ENCODE data around the gene SETDB1.

The SETDB1 gene

DNA sequence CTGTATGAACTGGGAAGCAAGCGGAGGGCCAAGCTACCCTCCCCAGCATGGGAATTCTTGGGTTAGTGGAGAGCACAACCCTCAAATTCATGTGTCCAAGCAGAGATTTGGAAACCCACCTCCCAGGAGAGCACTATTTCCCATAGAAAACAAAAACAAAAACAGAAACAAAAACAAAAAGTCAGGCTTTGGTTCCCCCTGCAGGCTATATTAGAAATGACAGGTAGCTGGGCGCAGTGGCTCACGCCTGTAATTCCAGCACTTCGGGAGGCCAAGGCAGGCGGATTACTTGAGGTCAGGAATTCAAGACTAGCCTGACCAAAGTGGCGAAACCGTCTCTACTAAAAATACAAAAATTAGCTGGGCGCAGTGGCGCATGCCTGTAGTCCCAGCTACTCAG is 69.7 kb downstream of the SETDB1 start:
- no peak for DNase-seq (ENCODE audit: low read depth)
- no peak overlapping the region; the same call in none of the 2 replicates for H3K4me3 ChIP-seq (ENCODE audit: low read depth, low read length)
- TF ChIP-seq, protein P1, sequence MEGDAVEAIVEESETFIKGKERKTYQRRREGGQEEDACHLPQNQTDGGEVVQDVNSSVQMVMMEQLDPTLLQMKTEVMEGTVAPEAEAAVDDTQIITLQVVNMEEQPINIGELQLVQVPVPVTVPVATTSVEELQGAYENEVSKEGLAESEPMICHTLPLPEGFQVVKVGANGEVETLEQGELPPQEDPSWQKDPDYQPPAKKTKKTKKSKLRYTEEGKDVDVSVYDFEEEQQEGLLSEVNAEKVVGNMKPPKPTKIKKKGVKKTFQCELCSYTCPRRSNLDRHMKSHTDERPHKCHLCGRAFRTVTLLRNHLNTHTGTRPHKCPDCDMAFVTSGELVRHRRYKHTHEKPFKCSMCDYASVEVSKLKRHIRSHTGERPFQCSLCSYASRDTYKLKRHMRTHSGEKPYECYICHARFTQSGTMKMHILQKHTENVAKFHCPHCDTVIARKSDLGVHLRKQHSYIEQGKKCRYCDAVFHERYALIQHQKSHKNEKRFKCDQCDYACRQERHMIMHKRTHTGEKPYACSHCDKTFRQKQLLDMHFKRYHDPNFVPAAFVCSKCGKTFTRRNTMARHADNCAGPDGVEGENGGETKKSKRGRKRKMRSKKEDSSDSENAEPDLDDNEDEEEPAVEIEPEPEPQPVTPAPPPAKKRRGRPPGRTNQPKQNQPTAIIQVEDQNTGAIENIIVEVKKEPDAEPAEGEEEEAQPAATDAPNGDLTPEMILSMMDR (IDR thresholded peaks at IDR 0.05; ENCODE audit: low read depth, low read length, missing control alignments): peak; percentile 71

DNA sequence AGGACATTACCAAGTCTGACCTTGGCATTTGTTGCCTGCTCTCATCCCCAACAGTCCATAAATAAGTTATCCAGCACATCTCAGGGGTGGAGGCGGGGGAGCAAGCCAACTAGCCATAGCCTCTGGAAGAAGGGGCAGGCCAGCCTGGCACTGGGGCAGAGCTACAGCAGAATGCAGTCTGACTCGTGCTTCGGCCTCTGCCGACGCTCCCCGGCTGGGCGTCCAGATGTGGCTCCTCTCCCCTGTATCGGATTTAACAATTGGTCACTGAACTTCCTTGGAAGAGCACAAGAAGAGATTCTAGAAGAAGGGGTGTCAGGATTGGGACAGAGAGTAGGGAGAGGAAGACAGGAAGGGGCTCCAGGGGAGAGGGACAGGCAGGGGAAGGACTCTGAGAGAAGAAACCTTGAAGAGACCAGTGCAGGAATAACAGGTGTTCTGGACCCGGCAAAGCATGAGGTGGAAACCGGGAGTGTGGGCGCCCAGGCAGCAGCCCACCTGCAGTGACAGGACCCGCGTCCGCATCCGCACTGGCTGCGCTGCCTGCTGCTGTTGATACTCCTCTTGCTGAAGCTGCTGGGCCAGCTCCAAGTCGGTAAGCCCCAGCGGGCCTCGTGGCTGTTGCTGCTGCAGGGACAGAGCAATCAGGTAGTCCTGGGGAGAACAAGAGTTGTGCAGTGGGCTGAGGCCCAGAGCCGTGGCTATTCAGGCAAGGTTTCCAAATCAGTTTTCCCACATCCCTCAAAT is 71.1 kb downstream of the SETDB1 start:
- no peak overlapping the region for H3K4me3 ChIP-seq (ENCODE audit: low read depth, low read length)
- TF ChIP-seq, protein P1 (IDR thresholded peaks at IDR 0.05; ENCODE audit: low read depth, low read length, missing control alignments): no peak
- DNase-seq (ENCODE audit: low read depth): no peak

DNA sequence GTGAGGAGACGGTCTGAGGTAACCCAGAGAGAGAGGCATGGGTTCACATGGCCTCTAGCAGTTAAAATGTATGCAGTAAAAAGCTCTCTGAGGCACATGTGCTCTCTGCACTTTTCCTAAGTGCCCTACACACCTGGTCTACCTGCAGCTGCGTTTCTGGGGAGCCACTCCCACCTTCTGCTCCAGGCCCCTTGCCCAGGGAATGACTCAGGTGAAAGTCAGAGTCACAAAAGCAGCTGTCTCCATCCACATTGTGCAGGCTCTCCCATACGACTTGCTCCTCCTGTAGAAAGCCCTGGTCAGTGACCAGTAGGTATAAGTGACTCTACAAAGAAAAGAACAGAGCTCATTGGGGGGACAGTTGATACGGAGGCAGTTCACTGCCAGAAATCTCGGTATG is 71.8 kb downstream of the SETDB1 start:
- no peak for DNase-seq (ENCODE audit: low read depth)
- no peak overlapping the region for H3K4me3 ChIP-seq (ENCODE audit: low read depth, low read length)
- TF ChIP-seq, protein P1 (IDR thresholded peaks at IDR 0.05; ENCODE audit: low read depth, low read length, missing control alignments): no peak

DNA sequence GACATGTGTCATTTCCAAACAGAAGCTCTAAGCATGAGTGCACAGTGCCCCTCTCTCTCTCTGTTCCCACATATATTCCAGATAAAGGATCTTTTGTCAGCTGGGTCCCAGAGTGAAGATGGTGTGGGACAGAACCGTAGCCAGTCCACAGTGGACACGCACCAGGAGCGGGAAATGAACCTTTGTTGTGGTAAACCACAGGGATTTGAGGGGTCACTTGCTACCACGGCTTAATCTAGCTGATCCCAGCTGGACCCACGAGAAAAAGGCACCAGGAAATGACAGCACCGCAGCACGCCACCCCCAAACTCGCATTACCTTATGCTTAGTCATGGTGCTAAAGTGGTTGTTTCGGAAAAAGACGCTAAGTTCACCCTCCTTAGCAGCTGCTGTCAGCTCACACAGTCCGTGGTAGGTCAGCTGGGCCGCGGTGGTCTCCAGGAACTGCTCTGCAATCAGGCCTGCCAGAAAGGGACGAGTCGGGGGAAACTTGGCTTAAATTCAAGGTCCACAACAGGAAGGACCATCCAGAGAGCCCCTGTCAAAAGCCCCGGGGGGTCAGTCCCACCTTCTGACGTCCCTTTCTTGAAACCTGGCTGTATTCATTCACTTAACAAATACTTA is 73.0 kb downstream of the SETDB1 start:
- no peak for DNase-seq (ENCODE audit: low read depth)
- TF ChIP-seq, protein P1 (IDR thresholded peaks at IDR 0.05; ENCODE audit: low read depth, low read length, missing control alignments): no peak
- H3K4me3 ChIP-seq (ENCODE audit: low read depth, low read length): no peak overlapping the region

DNA sequence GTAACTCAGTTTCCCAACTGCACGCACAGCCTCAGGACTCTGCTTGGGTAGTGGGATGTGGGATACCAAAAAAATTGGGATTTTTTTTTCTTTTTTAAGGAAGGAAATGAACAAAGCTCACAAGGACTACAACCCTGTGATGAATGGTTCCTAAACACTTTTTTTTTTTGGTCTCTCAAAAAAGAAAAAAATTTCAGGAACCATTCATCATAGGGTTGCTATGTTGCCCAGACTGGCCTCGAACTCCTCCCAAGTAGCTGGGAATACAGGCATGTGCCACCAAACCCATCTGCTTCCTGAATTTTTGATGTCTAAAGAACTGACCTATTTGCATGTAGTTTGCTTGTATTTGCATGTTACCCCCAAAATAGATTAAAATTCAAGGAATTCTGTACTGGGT is 73.8 kb downstream of the SETDB1 start:
- no peak for DNase-seq (ENCODE audit: low read depth)
- H3K4me3 ChIP-seq (ENCODE audit: low read depth, low read length): no peak overlapping the region
- TF ChIP-seq, protein P1 (IDR thresholded peaks at IDR 0.05; ENCODE audit: low read depth, low read length, missing control alignments): no peak

DNA sequence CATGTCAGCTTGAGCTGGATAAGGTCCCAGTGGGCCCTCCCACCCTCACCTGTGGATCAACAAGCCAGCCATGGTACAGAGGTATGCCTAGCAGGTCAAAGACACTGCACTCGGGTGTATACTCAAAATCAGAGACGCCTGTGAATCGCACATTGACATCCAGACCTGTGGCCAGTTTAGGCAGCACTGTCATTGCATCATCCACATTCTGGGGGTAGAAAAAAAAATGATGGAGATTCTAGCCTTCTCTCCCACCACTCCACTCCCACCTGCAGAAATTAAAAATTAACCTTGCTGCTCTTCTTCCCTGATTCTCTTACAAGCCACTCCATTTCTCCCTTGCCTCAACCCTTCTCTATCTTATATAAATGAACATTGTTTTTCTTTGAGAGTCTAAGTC is 74.2 kb downstream of the SETDB1 start:
- TF ChIP-seq, protein P1 (IDR thresholded peaks at IDR 0.05; ENCODE audit: low read depth, low read length, missing control alignments): no peak
- DNase-seq (ENCODE audit: low read depth): no peak
- no peak overlapping the region for H3K4me3 ChIP-seq (ENCODE audit: low read depth, low read length)
